SK-N-SH (cell line): ENCODE measurements around the gene KSR2. TPM values are rescaled to one million over a fixed set of nuclear protein-coding genes. Genes with fewer than 3 reads are reported as not detected.

ENCODE experiments used
- CTCF ChIA-PET: fragments of 300-600, 350-600 bp; formaldehyde crosslinking; extraction: SDS; loops from one replicate; lab custom pipeline; 2021; lab: Yijun Ruan, JAX
- POLR2A ChIA-PET: fragments of 350-600 bp; sonication (Branson Sonifier 250); formaldehyde crosslinking; extraction: SDS; loops from one replicate; lab custom pipeline; 2020; ENCODE audit warnings: antibody characterized with exemption, inconsistent platforms; lab: Yijun Ruan, JAX
- DNase-seq: peaks from one replicate; pipeline ENCODE4 v3.0.0; 2012
- H2AFZ ChIP-seq: fragments of 200-600 bp; sonication (generic); 2 replicates; pipeline ENCODE4 v1.8.1; 2016; ENCODE audit warnings: antibody characterized with exemption, mild to moderate bottlenecking, low read depth
- H3F3A ChIP-seq: fragments of 200-600 bp; sonication (generic); replicated peaks from 2 replicates; pipeline ENCODE3; 2016; ENCODE audit warnings: antibody characterized with exemption, mild to moderate bottlenecking; ENCODE audit not compliant: insufficient read depth
- H3K27ac ChIP-seq, 2 experiments: fragments of 200-500 bp in 1 of 2; fragments of 200-600 bp in 1 of 2; sonication (Bioruptor generic) in 1 of 2; sonication (generic), shearing (Covaris generic) in 1 of 2; 2 replicates each; pipeline versions ENCODE4 v1.5.1 to v1.6.1; 2014 to 2016; ENCODE audit warnings: low read depth in 2 of 2, inconsistent platforms in 1 of 2, low read length in 1 of 2, mild to moderate bottlenecking in 1 of 2, mixed read lengths in 1 of 2
- H3K27me3 ChIP-seq: fragments of 200-600 bp; sonication (generic), shearing (Covaris generic); 2 replicates; pipeline ENCODE4 v1.6.1; 2016; ENCODE audit warnings: mixed run types; ENCODE audit not compliant: insufficient read depth
- H3K36me3 ChIP-seq, 2 experiments: fragments of 200-500 bp in 1 of 2; fragments of 200-600 bp in 1 of 2; sonication (Bioruptor generic) in 1 of 2; sonication (generic) in 1 of 2; replicated peaks in 1 of 2; 2 replicates each; pipeline versions ENCODE3 to v1.5.1; 2014 to 2016; ENCODE audit warnings: low read length in 1 of 2, mild to moderate bottlenecking in 1 of 2; ENCODE audit not compliant: insufficient read depth in 2 of 2, control insufficient read depth in 1 of 2
- H3K4me1 ChIP-seq, 2 experiments: fragments of 200-500 bp in 1 of 2; fragments of 200-600 bp in 1 of 2; sonication (Bioruptor generic) in 1 of 2; sonication (generic), shearing (Covaris generic) in 1 of 2; 2 replicates each; pipeline versions ENCODE4 v1.5.1 to v1.6.1; 2014 to 2016; ENCODE audit warnings: low read depth in 1 of 2, low read length in 1 of 2, mixed run types in 1 of 2; ENCODE audit not compliant: insufficient read depth in 2 of 2, control insufficient read depth in 1 of 2
- H3K4me2 ChIP-seq: fragments of 200-600 bp; sonication (generic), shearing (Covaris generic); 2 replicates; pipeline ENCODE4 v1.6.1; 2017; ENCODE audit warnings: mixed run types
- H3K4me3 ChIP-seq, 2 experiments: fragments of 200-500 bp in 1 of 2; fragments of 200-600 bp in 1 of 2; sonication (Bioruptor generic) in 1 of 2; sonication (generic), shearing (Covaris generic) in 1 of 2; 2 replicates each; pipeline versions ENCODE4 v1.5.1 to v1.8.1; 2014 to 2016; ENCODE audit warnings: low read depth in 2 of 2, inconsistent platforms in 1 of 2, low read length in 1 of 2, mild to moderate bottlenecking in 1 of 2, mixed read lengths in 1 of 2, moderate library complexity in 1 of 2
- H3K79me2 ChIP-seq: fragments of 200-600 bp; sonication (generic); 2 replicates; pipeline ENCODE4 v1.8.1; 2017; ENCODE audit warnings: mild to moderate bottlenecking; ENCODE audit not compliant: insufficient read depth
- H3K9ac ChIP-seq: fragments of 200-600 bp; sonication (generic); 2 replicates; pipeline ENCODE4 v1.6.1; 2017; ENCODE audit warnings: mixed run types
- H3K9me2 ChIP-seq: fragments of 200-600 bp; sonication (generic); 2 replicates; pipeline ENCODE4 v1.6.1; 2017; ENCODE audit warnings: mixed run types
- H3K9me3 ChIP-seq: fragments of 200-600 bp; sonication (generic); 2 replicates; pipeline ENCODE4 v1.6.1; 2017; ENCODE audit warnings: mixed run types, mild to moderate bottlenecking, moderate library complexity
- H4K20me1 ChIP-seq: fragments of 200-600 bp; sonication (generic); 2 replicates; pipeline ENCODE4 v1.6.1; 2017; ENCODE audit warnings: mild to moderate bottlenecking, mixed run types; ENCODE audit not compliant: insufficient read depth
- EP300 ChIP-seq, 2 experiments: IDR thresholded peaks; 2 replicates each; pipeline versions ENCODE4 v1.4.0 to v1.6.1; 2012; ENCODE audit warnings: borderline replicate concordance in 1 of 2, low read depth in 1 of 2, low read length in 1 of 2
- FOXM1 ChIP-seq: IDR thresholded peaks from 2 replicates; pipeline ENCODE4 v1.4.0; 2012; ENCODE audit warnings: low read depth, mild to moderate bottlenecking
- MXI1 ChIP-seq: IDR thresholded peaks from 2 replicates; pipeline ENCODE4 v1.6.1; 2012; ENCODE audit warnings: mild to moderate bottlenecking, low read depth, low read length, improper control_type of control experiment
- NRF1 ChIP-seq: IDR thresholded peaks from 2 replicates; pipeline ENCODE4 v1.6.1; 2012; ENCODE audit warnings: low read depth, mild to moderate bottlenecking, low read length
- RXRA ChIP-seq: IDR thresholded peaks from 2 replicates; pipeline ENCODE4 v1.4.0; 2012; ENCODE audit warnings: low read depth, mild to moderate bottlenecking, borderline replicate concordance
- SMC3 ChIP-seq: IDR thresholded peaks from 2 replicates; pipeline ENCODE4 v1.6.1; 2012; ENCODE audit warnings: low read depth, low read length, improper control_type of control experiment
- USF2 ChIP-seq: fragments of 150-350 bp; IDR thresholded peaks from 2 replicates; pipeline ENCODE4 v1.6.1; 2017; ENCODE audit warnings: antibody characterized with exemption, low read length, low read depth, borderline replicate concordance
- ZBTB33 ChIP-seq: IDR thresholded peaks from 2 replicates; pipeline ENCODE4 v1.4.0; 2012; ENCODE audit warnings: low read depth, borderline replicate concordance
- WGBS: methylation state at CpG from one replicate; pipeline ENCODE4 v1.1.6; 2017; ENCODE audit warnings: low lambda C conversion rate; 5-methylcytosine and 5-hydroxymethylcytosine counted together
- polyA plus RNA-seq, 3 experiments: library from polyadenylated mRNA; depleted of rRNA; stranded (reverse); fragments of >200 nt; gene quantifications; 2 replicates each; pipeline ENCODE4 v1.2.3, GENCODE V29; 2012
- TF ChIP-seq, protein P1 (sequence below): fragments of 150-350 bp; IDR thresholded peaks from 2 replicates; pipeline ENCODE4 v1.6.1; 2016; ENCODE audit warnings: mild to moderate bottlenecking, low read depth, low read length

KSR2 gene
- polyA plus RNA-seq, 1 of the 3 experiments (the other 2 are of a cell fraction): 0.12 TPM

- Histone ChIP-seq H3K27me3 (no peaks in the 10 kb centered on the region), H3K9me2 (no peaks in the 10 kb centered on the region), H3K4me2 (no peak overlapping the region), H4K20me1 (no peaks in the 10 kb centered on the region), H3K4me3 (no peak overlapping the region), H3K9me3 (no peaks in the 10 kb centered on the region; the same call in 1 of the 2 replicates), H2AFZ (no peak overlapping the region), H3K79me2 (no peaks in the 10 kb centered on the region)
- 48% methylated on average over 2 of the region's 2 CpGs for WGBS
- TF ChIP-seq NRF1 (no peak), USF2 (no peak), EP300 (IDR thresholded peaks at IDR 0.05; ENCODE audit: borderline replicate concordance in 1 of 2, low read depth in 1 of 2, low read length in 1 of 2) (no peak)
- TF ChIP-seq, protein P1, sequence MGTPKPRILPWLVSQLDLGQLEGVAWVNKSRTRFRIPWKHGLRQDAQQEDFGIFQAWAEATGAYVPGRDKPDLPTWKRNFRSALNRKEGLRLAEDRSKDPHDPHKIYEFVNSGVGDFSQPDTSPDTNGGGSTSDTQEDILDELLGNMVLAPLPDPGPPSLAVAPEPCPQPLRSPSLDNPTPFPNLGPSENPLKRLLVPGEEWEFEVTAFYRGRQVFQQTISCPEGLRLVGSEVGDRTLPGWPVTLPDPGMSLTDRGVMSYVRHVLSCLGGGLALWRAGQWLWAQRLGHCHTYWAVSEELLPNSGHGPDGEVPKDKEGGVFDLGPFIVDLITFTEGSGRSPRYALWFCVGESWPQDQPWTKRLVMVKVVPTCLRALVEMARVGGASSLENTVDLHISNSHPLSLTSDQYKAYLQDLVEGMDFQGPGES: no peak
- TF ChIP-seq, all 33 proteins: peak for 0
- Histone ChIP-seq H3K4me1 (no peaks in the 10 kb centered on the region), H3F3A (peaks cover 9% of the 10 kb centered on the region), H3K36me3 (no peaks in the 10 kb centered on the region), H3K9ac (no peak overlapping the region), H3K27ac (no peak overlapping the region)
- ChIA-PET POLR2A (no interaction called here), CTCF (interaction anchor here (0.8 to 1.2 kb wide), 2 partner anchors 44 to 317 kb away, joined by 3 read pairs; no protein-coding TSS in a partner anchor)
- no peak for DNase-seq
Measured at GRCh38 chr12:117790198-117790597, 178.6 kb downstream of the KSR2 start.

DNA sequence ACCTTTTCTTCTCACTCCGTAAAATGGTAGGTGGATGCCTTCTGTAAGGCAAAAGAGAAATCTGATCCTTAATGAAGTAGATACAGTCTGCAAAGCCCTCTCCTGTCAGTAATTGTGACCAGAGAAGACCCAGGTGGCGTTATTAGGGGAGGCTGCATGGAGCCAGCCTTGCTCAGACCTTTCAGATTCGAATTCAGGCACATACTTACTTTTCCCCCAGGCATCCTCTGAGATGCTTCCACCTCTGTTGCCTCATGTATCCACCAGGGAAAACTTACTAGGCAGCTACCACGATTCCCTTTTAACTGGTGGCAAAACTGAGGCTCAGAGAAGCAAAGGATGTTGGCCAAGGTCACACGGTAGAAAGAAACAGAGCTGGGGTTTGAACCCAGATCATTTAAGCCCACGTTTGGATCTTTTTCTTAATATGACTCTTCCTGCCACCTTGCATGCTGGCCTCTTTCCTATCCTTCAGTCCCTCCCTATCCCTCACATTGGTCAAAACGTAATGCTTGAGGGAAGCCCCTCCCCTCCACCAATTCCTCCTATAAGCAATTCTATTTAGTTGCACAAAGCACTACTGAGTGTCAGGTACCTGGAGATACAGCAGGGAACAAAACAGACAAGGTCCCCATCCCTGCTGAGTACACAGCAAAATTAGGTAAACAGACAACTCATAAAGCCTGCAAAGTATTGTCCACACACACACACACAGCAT is 179.4 kb downstream of the KSR2 start:
- Histone ChIP-seq H3K27me3 (no peaks in the 10 kb centered on the region), H3K9me3 (no peaks in the 10 kb centered on the region; the same call in 1 of the 2 replicates), H3K36me3 (no peaks in the 10 kb centered on the region), H3K79me2 (no peaks in the 10 kb centered on the region), H3F3A (peaks cover 9% of the 10 kb centered on the region), H3K27ac (no peak overlapping the region), H3K9ac (no peak overlapping the region), H4K20me1 (no peaks in the 10 kb centered on the region), H2AFZ (no peak overlapping the region), H3K4me3 (no peak overlapping the region), H3K4me2 (no peak overlapping the region), H3K9me2 (no peaks in the 10 kb centered on the region), H3K4me1 (no peaks in the 10 kb centered on the region)
- ChIA-PET CTCF (no interaction called here), POLR2A (no interaction called here)
- WGBS: 30% methylated on average over 7 of the region's 7 CpGs
- no peak for DNase-seq
- TF ChIP-seq MXI1: no peak
- no peak for TF ChIP-seq FOXM1
- no peak for TF ChIP-seq SMC3
- no peak for TF ChIP-seq ZBTB33
- TF ChIP-seq NRF1: no peak
- no peak for TF ChIP-seq RXRA
